Vagina (tissue), 2 donors: ENCODE results near the gene APBB2. TPM values are rescaled to one million over a fixed set of nuclear protein-coding genes. Genes with fewer than 3 reads are reported as not detected.

Source experiments
- DNase-seq, 2 donors: peaks; one replicate each; pipeline ENCODE4 v3.0.0-alpha.2; 2017; ENCODE audit errors: extremely low spot score in 2 of 2
- H3K27ac ChIP-seq: fragments of 200-600 bp; sonication (generic); one replicate; pipeline ENCODE4 v1.5.1; 2019
- H3K27me3 ChIP-seq: fragments of 200-600 bp; sonication (generic); one replicate; pipeline ENCODE4 v1.5.1; 2019
- H3K36me3 ChIP-seq, 2 donors: fragments of 200-600 bp; sonication (generic); one replicate each; pipeline ENCODE4 v1.5.1; 2017 to 2019
- H3K4me1 ChIP-seq: fragments of 200-600 bp; sonication (generic); one replicate; pipeline ENCODE4 v1.5.1; 2019
- H3K4me3 ChIP-seq, 2 donors: fragments of 200-600 bp; sonication (generic); 1 replicate in 1 of 2; 2 replicates in 1 of 2; pipeline ENCODE4 v1.5.1; 2016 to 2019
- H3K9me3 ChIP-seq: fragments of 200-600 bp; sonication (generic); one replicate; pipeline ENCODE4 v1.5.1; 2019
- POLR2A ChIP-seq, 2 donors: fragments of 450-650 bp; IDR thresholded peaks; one replicate each; pipeline ENCODE4 v1.6.1; 2017; ENCODE audit warnings: antibody characterized with exemption in 2 of 2, mild to moderate bottlenecking in 2 of 2, moderate library complexity in 2 of 2
- POLR2AphosphoS5 ChIP-seq, 2 donors: sonication (generic); formaldehyde crosslinking; IDR thresholded peaks; one replicate each; pipeline ENCODE4 v1.9.0; 2017; ENCODE audit warnings: antibody characterized with exemption in 2 of 2, mild to moderate bottlenecking in 2 of 2, low read depth in 1 of 2; ENCODE audit not compliant: insufficient read depth in 1 of 2
- intact Hi-C: fragments of 100-400 bp; cut with DNase I; formaldehyde crosslinking; loops from one replicate; pipeline ENCODE4 v1.15.1; 2023
- total RNA-seq: library from RNA; depleted of rRNA; stranded (reverse); fragments of >200 nt; gene quantifications from one replicate; pipeline ENCODE4 v1.2.3, GENCODE V29; 2016
- TF ChIP-seq, protein P1 (sequence below), 3 experiments: fragments of 450-650 bp in 2 of 3; fragments of 200-600 bp in 1 of 3; sonication (generic) in 1 of 3; IDR thresholded peaks; one replicate each; pipeline ENCODE4 v1.5.1; 2017 to 2019; ENCODE audit warnings: antibody characterized with exemption in 3 of 3, mild to moderate bottlenecking in 2 of 3, moderate library complexity in 2 of 3

APBB2 gene
- total RNA-seq, 1 donor from 2014 or later, result 68.8 TPM

DNA sequence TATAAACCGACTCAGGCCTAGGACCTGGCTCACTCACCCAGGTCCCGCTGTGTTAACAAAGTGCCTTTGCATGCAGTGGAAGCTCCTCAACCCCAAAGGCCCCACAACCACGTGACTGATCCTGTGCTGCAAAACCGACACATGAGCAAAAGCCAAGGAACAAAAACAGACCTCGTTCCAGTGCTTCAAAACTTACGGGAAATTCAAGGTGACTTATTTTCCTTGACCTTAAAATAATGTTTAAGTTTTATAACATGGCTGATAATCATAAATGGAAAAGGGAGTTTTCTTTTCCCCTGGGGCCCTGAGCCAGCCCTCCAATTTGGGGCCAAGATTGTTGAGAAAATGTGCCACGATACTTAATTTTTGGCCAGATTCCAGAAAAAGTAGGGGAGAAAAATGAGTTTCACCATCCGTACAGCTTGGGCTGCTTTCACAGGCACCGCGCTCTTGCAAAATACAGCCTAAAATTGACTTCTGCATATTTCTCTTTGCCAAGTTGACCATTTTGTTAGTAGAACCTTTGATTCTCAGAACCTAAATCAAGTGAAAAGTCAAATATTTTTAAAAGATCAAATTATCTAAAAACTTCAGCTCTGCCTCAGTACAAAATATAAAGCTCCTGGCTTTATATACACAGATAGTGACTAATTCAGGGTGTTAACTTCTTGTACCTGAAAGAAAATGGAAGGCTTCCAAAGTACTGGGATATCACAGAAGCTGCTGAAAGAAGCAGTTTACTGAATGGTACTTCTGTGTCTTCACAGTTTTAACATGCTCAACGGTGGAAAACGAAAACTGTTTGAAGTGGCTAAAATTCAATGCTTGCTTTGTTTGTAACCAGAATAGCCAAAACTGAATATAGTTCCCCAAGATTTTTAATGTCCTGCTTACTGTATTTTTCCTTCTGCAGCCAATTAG lies 93.8 kb downstream of the APBB2 start:
- H3K36me3 ChIP-seq, result no peaks in the 10 kb centered on the region
- H3K4me1 ChIP-seq, result peaks cover 26% of the 10 kb centered on the region
- TF ChIP-seq, protein P1, sequence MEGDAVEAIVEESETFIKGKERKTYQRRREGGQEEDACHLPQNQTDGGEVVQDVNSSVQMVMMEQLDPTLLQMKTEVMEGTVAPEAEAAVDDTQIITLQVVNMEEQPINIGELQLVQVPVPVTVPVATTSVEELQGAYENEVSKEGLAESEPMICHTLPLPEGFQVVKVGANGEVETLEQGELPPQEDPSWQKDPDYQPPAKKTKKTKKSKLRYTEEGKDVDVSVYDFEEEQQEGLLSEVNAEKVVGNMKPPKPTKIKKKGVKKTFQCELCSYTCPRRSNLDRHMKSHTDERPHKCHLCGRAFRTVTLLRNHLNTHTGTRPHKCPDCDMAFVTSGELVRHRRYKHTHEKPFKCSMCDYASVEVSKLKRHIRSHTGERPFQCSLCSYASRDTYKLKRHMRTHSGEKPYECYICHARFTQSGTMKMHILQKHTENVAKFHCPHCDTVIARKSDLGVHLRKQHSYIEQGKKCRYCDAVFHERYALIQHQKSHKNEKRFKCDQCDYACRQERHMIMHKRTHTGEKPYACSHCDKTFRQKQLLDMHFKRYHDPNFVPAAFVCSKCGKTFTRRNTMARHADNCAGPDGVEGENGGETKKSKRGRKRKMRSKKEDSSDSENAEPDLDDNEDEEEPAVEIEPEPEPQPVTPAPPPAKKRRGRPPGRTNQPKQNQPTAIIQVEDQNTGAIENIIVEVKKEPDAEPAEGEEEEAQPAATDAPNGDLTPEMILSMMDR (IDR thresholded peaks at IDR 0.05), result no peak
- TF ChIP-seq POLR2AphosphoS5 (IDR thresholded peaks at IDR 0.05; ENCODE audit: insufficient read depth in 1 of 2, low read depth in 1 of 2), result no peak
- TF ChIP-seq POLR2A (IDR thresholded peaks at IDR 0.05), result no peak

DNA sequence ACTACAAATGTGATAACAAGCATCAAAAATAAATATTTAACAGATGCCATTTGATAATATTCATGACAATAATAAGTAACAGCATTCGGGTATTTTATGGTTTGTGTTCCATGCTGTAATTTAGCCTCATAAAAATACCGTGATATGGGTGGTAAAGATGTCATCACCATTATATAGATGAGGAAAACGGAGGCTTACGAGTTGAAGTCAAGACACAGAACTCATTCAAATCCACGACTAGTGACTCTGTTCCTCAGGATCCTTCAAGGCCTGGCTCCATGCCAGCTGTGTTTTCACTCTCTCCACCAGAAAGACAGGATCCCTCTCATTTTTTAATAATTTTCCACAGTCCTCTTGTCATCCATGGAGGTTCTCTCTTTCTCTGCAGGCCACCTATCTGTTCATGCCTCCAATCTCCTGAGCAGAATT lies 94.5 kb downstream of the APBB2 start:
- no peaks in the 10 kb centered on the region for H3K9me3 ChIP-seq
- H3K27me3 ChIP-seq, result no peaks in the 10 kb centered on the region
- peak overlapping the region; percentile 70 for H3K27ac ChIP-seq
- DNase-seq, result no peak
- intact Hi-C loops, result no loop called here
- no peaks in the 10 kb centered on the region for H3K36me3 ChIP-seq
- H3K4me1 ChIP-seq, result peaks cover 26% of the 10 kb centered on the region
- H3K4me3 ChIP-seq, result peak overlapping the region in 1 of 2 donors; percentile 35
- TF ChIP-seq, protein P1 (IDR thresholded peaks at IDR 0.05), result no peak
- TF ChIP-seq POLR2AphosphoS5 (IDR thresholded peaks at IDR 0.05; ENCODE audit: insufficient read depth in 1 of 2, low read depth in 1 of 2) (no peak), POLR2A (IDR thresholded peaks at IDR 0.05) (no peak)

More for the DNA sequence above, 93.8 kb downstream of the APBB2 start:
- Histone ChIP-seq H3K27ac (peak overlapping the region; percentile 70), H3K9me3 (no peaks in the 10 kb centered on the region), H3K4me3 (peak overlapping the region; percentile 4 to 35), H3K27me3 (no peaks in the 10 kb centered on the region)
- DNase-seq, result no peak
- intact Hi-C loops, result no loop called here

DNA sequence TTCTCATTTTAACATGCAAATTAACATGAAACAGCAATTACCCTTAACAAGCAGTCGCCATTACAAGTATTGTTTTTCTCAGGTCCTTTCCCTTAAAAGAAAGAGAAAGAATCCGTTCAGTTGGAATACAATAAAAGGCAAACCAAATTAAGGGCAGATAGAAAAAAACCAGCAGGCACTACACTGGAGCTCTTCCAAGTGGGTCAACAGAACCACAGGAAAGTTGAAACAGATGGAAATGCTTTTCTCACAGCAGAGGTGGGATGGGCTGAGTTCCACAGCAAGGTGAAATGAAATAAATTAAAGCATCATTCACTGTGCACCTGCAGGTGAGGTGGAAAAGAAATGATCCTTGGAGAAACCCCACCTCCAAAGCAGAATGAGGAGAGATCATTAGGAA lies 102.6 kb downstream of the APBB2 start:
- DNase-seq, result no peak
- Histone ChIP-seq H3K36me3 (no peaks in the 10 kb centered on the region), H3K9me3 (no peaks in the 10 kb centered on the region), H3K4me1 (no peaks in the 10 kb centered on the region), H3K4me3 (no peak overlapping the region), H3K27ac (no peak overlapping the region), H3K27me3 (no peaks in the 10 kb centered on the region)
- intact Hi-C loops, result no loop called here
- TF ChIP-seq POLR2AphosphoS5 (IDR thresholded peaks at IDR 0.05; ENCODE audit: insufficient read depth in 1 of 2, low read depth in 1 of 2) (no peak), POLR2A (IDR thresholded peaks at IDR 0.05) (no peak)
- TF ChIP-seq, protein P1 (IDR thresholded peaks at IDR 0.05), result no peak

DNA sequence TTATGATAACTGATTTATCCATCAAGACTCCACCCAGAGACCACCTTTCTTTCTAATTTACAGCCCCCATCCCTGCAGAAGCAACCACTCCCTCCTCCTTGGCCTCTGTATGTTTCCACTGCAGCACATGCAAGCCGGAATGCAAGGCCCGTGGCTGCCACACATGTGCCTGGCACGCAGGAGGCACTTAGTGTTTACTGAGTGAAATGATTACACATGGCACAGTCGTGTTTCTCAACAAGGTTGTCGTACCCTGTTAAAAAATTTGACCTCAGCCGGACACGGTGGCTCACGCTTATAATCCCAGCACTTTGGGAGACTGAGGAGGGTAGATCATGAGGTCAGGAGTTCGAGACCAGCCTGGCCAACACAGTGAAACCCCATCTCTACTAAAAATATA lies 104.3 kb downstream of the APBB2 start:
- no peak for DNase-seq
- intact Hi-C loops, result no loop called here
- Histone ChIP-seq H3K4me1 (no peaks in the 10 kb centered on the region), H3K9me3 (no peaks in the 10 kb centered on the region), H3K27me3 (no peaks in the 10 kb centered on the region), H3K4me3 (no peak overlapping the region), H3K36me3 (no peaks in the 10 kb centered on the region), H3K27ac (no peak overlapping the region)
- TF ChIP-seq, protein P1 (IDR thresholded peaks at IDR 0.05), result no peak
- no peak for TF ChIP-seq POLR2AphosphoS5 (IDR thresholded peaks at IDR 0.05; ENCODE audit: insufficient read depth in 1 of 2, low read depth in 1 of 2)
- TF ChIP-seq POLR2A (IDR thresholded peaks at IDR 0.05), result no peak

DNA sequence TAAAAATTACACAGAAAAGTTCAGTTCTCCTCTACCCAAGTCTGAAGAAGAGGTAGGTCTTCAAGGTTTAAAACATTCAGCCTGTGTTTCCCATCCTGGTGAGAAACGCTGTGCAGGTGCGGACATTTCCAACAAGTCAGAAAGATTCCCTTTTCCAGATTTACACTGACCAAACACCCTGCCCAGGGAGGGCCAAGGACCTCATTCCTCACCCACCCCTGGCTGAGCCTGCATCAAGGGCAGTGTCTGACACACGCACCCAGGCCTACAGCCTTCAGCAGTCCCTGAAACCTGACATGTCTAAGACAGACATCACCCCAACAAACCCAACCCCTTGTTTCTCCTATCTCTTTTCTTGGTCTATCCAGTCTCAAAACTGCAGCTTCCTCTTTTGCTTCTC lies 105.9 kb downstream of the APBB2 start:
- H3K27me3 ChIP-seq, result no peaks in the 10 kb centered on the region
- TF ChIP-seq POLR2A (IDR thresholded peaks at IDR 0.05), result no peak
- TF ChIP-seq, protein P1 (IDR thresholded peaks at IDR 0.05), result no peak
- no peak for TF ChIP-seq POLR2AphosphoS5 (IDR thresholded peaks at IDR 0.05; ENCODE audit: insufficient read depth in 1 of 2, low read depth in 1 of 2)
- H3K9me3 ChIP-seq, result no peaks in the 10 kb centered on the region
- no peaks in the 10 kb centered on the region for H3K36me3 ChIP-seq
- H3K4me1 ChIP-seq, result no peaks in the 10 kb centered on the region
- intact Hi-C loops, result no loop called here
- DNase-seq, result no peak
- no peak overlapping the region for H3K27ac ChIP-seq
- no peak overlapping the region for H3K4me3 ChIP-seq
